Spleen (tissue), 11 donors: ENCODE data around the gene ADM2. TPM values are rescaled to one million over a fixed set of nuclear protein-coding genes. Genes with fewer than 3 reads are reported as not detected.

ENCODE experiments used
- DNase-seq: peaks from one replicate; pipeline ENCODE4 v3.0.0-alpha.2; 2020
- H3K27ac ChIP-seq, 8 donors: fragments of 200-600 bp; sonication (generic) in 7 of 8; 1 replicate in 4 of 8; 2 replicates in 4 of 8; pipeline versions ENCODE4 v1.5.0 to v1.8.0; 2016 to 2021; ENCODE audit warnings: inconsistent platforms in 4 of 8, mild to moderate bottlenecking in 4 of 8, moderate library complexity in 1 of 8
- H3K27me3 ChIP-seq, 7 donors: fragments of 200-600 bp; sonication (generic) in 6 of 7; replicated peaks in 1 of 7; 1 replicate in 4 of 7; 2 replicates in 3 of 7; pipeline versions ENCODE4 v1.5.0 to v1.8.0; 2016 to 2021; ENCODE audit warnings: inconsistent platforms in 3 of 7, mild to moderate bottlenecking in 1 of 7
- H3K36me3 ChIP-seq, 6 donors: fragments of 200-600 bp; sonication (generic) in 5 of 6; 1 replicate in 4 of 6; 2 replicates in 2 of 6; pipeline versions ENCODE4 v1.5.0 to v1.8.0; 2016 to 2021; ENCODE audit warnings: inconsistent platforms in 2 of 6
- H3K4me1 ChIP-seq, 6 donors: fragments of 200-600 bp; sonication (generic) in 5 of 6; 1 replicate in 3 of 6; 2 replicates in 3 of 6; pipeline versions ENCODE4 v1.5.0 to v1.8.0; 2016 to 2021; ENCODE audit warnings: inconsistent platforms in 3 of 6
- H3K4me3 ChIP-seq, 8 donors: fragments of 200-600 bp; sonication (generic) in 7 of 8; 1 replicate in 4 of 8; 2 replicates in 4 of 8; pipeline versions ENCODE4 v1.5.0 to v1.8.0; 2016 to 2021; ENCODE audit warnings: inconsistent platforms in 4 of 8, mild to moderate bottlenecking in 4 of 8, moderate library complexity in 2 of 8
- H3K9me3 ChIP-seq, 8 donors: fragments of 200-600 bp; sonication (generic) in 7 of 8; 1 replicate in 4 of 8; 2 replicates in 4 of 8; pipeline versions ENCODE4 v1.5.0 to v1.8.0; 2016 to 2021; ENCODE audit warnings: inconsistent platforms in 4 of 8
- CTCF ChIP-seq, 11 experiments: fragments of 200-600 bp in 7 of 11; fragments of 450-650 bp in 4 of 11; sonication (generic) in 4 of 11; IDR thresholded peaks in 8 of 11; conservative IDR thresholded peaks in 3 of 11; 1 replicate in 7 of 11; 2 replicates in 4 of 11; pipeline versions ENCODE4 v1.4.0 to v1.8.0; 2016 to 2021; ENCODE audit warnings: antibody characterized with exemption in 11 of 11, inconsistent platforms in 4 of 11, mild to moderate bottlenecking in 1 of 11
- POLR2A ChIP-seq, 3 donors: fragments of 450-650 bp; IDR thresholded peaks; one replicate each; pipeline ENCODE4 v1.5.1; 2017; ENCODE audit warnings: antibody characterized with exemption in 3 of 3, mild to moderate bottlenecking in 1 of 3
- POLR2AphosphoS5 ChIP-seq, 3 donors: sonication (generic); formaldehyde crosslinking; IDR thresholded peaks; one replicate each; pipeline ENCODE4 v1.5.1; 2017; ENCODE audit warnings: antibody characterized with exemption in 3 of 3
- WGBS, 5 donors: extraction: QIAGEN DNeasy Blood & Tissue Kit in 3 of 5; methylation state at CpG; one replicate each; pipeline versions ENCODE4 v1.1.5 to v1.1.7; 2013 to 2018; 5-methylcytosine and 5-hydroxymethylcytosine counted together
- intact Hi-C: fragments of 100-400 bp; cut with DNase I; formaldehyde crosslinking; loops from one replicate; pipeline ENCODE4 v1.15.0; 2023; ENCODE audit warnings: low total_unique reads
- polyA plus RNA-seq, 3 donors: library from polyadenylated mRNA; stranded (reverse); fragments of 200-250 nt; gene quantifications; one replicate each; pipeline ENCODE4 v1.2.1, GENCODE V29; 2013
- total RNA-seq, 7 donors: library from RNA; depleted of rRNA in 3 of 7; stranded (reverse); fragments of >200 nt in 3 of 7; fragmentation: NEBNext Ultra II Directional in 4 of 7; extraction: Animal tissue kit (Norgen Biotek cat#: 25700) in 4 of 7; gene quantifications; one replicate each; pipeline versions ENCODE4 v1.1.0 to v1.2.1, GENCODE V29; 2016 to 2021
- donor health status: healthy with polysubstance abuse.
- donor health status: DM: no; HTN: no; CAD: no; lungs with moderate emphysema.
- donor health status: DM: no; HTN: no; CAD: no.
- donor health status: Bipolar disorder and iron deficiency.
- donor health status: healthy.
- donor health status: DM: no; HTN: no; CAD: no.
- donor health status: DM: yes; HTN: yes; CAD: no.

The ADM2 gene
- total and polyA plus RNA-seq, 10 donors, result 0.74 to 3.5 (median 2.0) TPM

- WGBS, 5 donors, result 85 to 92% (median 90%) methylated on average over 13 to 25 of the region's 26 CpGs
- H3K9me3 ChIP-seq, result no peaks in the 10 kb centered on the region
- H3K27ac ChIP-seq, result no peak overlapping the region
- no peaks in the 10 kb centered on the region for H3K27me3 ChIP-seq
- no peak overlapping the region for H3K4me3 ChIP-seq
- intact Hi-C loops, result no loop called here
- no peak for DNase-seq
- TF ChIP-seq CTCF (IDR thresholded peaks at IDR 0.05 in 8 of 11, conservative IDR thresholded peaks at IDR 0.05 in 3 of 11) (no peak), POLR2A (IDR thresholded peaks at IDR 0.05) (no peak)
- peaks cover 10 to 38% (median 21%) of the 10 kb centered on the region in 6 donors for H3K4me1 ChIP-seq
- peaks cover 0 to 53% (median 37%) of the 10 kb centered on the region in 6 donors for H3K36me3 ChIP-seq
Observed at GRCh38 chr22:50503475-50504145, 22.3 kb downstream of the ADM2 start.

- Histone ChIP-seq H3K4me3 (no peak overlapping the region), H3K27me3 (no peaks in the 10 kb centered on the region), H3K36me3 (peaks cover 0 to 53% (median 37%) of the 10 kb centered on the region in 6 donors), H3K27ac (no peak overlapping the region), H3K9me3 (no peaks in the 10 kb centered on the region), H3K4me1 (peaks cover 18 to 45% (median 30%) of the 10 kb centered on the region in 6 donors)
- WGBS, 5 donors, result 92 to 95% (median 93%) methylated on average over 9 to 44 of the region's 44 CpGs
- TF ChIP-seq POLR2AphosphoS5 (IDR thresholded peaks at IDR 0.05), result no peak
- TF ChIP-seq POLR2A (IDR thresholded peaks at IDR 0.05), result no peak
- no peak for TF ChIP-seq CTCF (IDR thresholded peaks at IDR 0.05 in 8 of 11, conservative IDR thresholded peaks at IDR 0.05 in 3 of 11)
- intact Hi-C loops, result no loop called here
- peak; percentile 83 for DNase-seq
Observed at GRCh38 chr22:50504369-50505211, 23.2 kb downstream of the ADM2 start.

GRCh38 chr22:50505276-50505775 lies 24.0 kb downstream of the ADM2 start:
- H3K27me3 ChIP-seq, result no peaks in the 10 kb centered on the region
- no peak overlapping the region for H3K27ac ChIP-seq
- H3K9me3 ChIP-seq, result no peaks in the 10 kb centered on the region
- peak; percentile 79 for DNase-seq
- no peak for TF ChIP-seq POLR2AphosphoS5 (IDR thresholded peaks at IDR 0.05)
- TF ChIP-seq CTCF (IDR thresholded peaks at IDR 0.05 in 8 of 11, conservative IDR thresholded peaks at IDR 0.05 in 3 of 11), result no peak
- TF ChIP-seq POLR2A (IDR thresholded peaks at IDR 0.05), result no peak
- 89 to 95% (median 93%) methylated on average over 13 to 14 of the region's 14 CpGs for WGBS, 5 donors
- intact Hi-C loops, result no loop called here
- no peak overlapping the region for H3K4me3 ChIP-seq
- peaks cover 0 to 56% (median 37%) of the 10 kb centered on the region in 6 donors for H3K36me3 ChIP-seq
- peaks cover 18 to 52% (median 33%) of the 10 kb centered on the region in 6 donors for H3K4me1 ChIP-seq
